ENCODE data around the gene LOC101059915.
"Not testable (repeated sequence)": the region's sequence is repeated elsewhere in the genome, so short reads cannot be mapped to it uniquely, and the experiment has no call there.

The LOC101059915 gene

GRCh38 chrX:71679575-71680207 lies 12.3 kb downstream of the LOC101059915 start:
- Mint-ChIP-seq H3K27me3 (no peaks in the 10 kb centered on the region), H3K36me3 (ENCODE audit: low read depth) (no peaks in the 10 kb centered on the region), H3K9me3 (no peaks in the 10 kb centered on the region), H3K4me3 (no peak overlapping the region), H3K27ac (no peak overlapping the region), H3K4me1 (ENCODE audit: low read depth) (no peaks in the 10 kb centered on the region)
- DNase-seq (no peak), ATAC-seq (ENCODE audit: poor library complexity) (no peak)
- CTCF ChIA-PET: no interaction called here
- POLR2A ChIA-PET: no interaction called here
- no peak for TF ChIP-seq CTCF (IDR thresholded peaks at IDR 0.05)
- Histone ChIP-seq H3K36me3 (ENCODE audit: insufficient read depth, low read length) (no peaks in the 10 kb centered on the region), H3K27ac (ENCODE audit: low read depth in 1 of 2, low read length in 2 of 2) (no peak overlapping the region), H3K9me3 (ENCODE audit: control insufficient read depth in 1 of 2, insufficient read depth in 1 of 2, low read length in 2 of 2) (peaks cover 0 to 6% of the 10 kb centered on the region in 2 experiments), H3K27me3 (ENCODE audit: control insufficient read depth in 1 of 2, insufficient read depth in 2 of 2, low read length in 2 of 2) (no peaks in the 10 kb centered on the region), H3K4me3 (ENCODE audit: low read length) (no peak overlapping the region), H3K4me1 (ENCODE audit: insufficient read depth, low read length) (no peaks in the 10 kb centered on the region)
- intact Hi-C loops (cut with DNase I, micrococcal nuclease): no loop called here

- H3K36me3 Mint-ChIP-seq (ENCODE audit: low read depth); H3K27me3 Mint-ChIP-seq; intact Hi-C loops (cut with DNase I, micrococcal nuclease); H3K27ac Mint-ChIP-seq; POLR2A ChIA-PET; H3K9me3 Mint-ChIP-seq; H3K4me1 Mint-ChIP-seq (ENCODE audit: low read depth); H3K27ac ChIP-seq (ENCODE audit: low read depth in 1 of 2, low read length in 2 of 2); CTCF ChIA-PET; H3K4me3 Mint-ChIP-seq; H3K9me3 ChIP-seq (ENCODE audit: control insufficient read depth in 1 of 2, insufficient read depth in 1 of 2, low read length in 2 of 2); H3K4me1 ChIP-seq (ENCODE audit: insufficient read depth, low read length); H3K36me3 ChIP-seq (ENCODE audit: insufficient read depth, low read length); H3K4me3 ChIP-seq (ENCODE audit: low read length); DNase-seq; H3K27me3 ChIP-seq (ENCODE audit: control insufficient read depth in 1 of 2, insufficient read depth in 2 of 2, low read length in 2 of 2): not testable (repeated sequence)
- ATAC-seq (ENCODE audit: poor library complexity): peak; percentile 40
Observed at GRCh38 chrX:71696641-71697465, 29.5 kb downstream of the LOC101059915 start.

- H3K9me3 ChIP-seq (ENCODE audit: control insufficient read depth in 1 of 2, insufficient read depth in 1 of 2, low read length in 2 of 2); H3K4me3 ChIP-seq (ENCODE audit: low read length); POLR2A ChIA-PET; intact Hi-C loops (cut with DNase I, micrococcal nuclease); H3K36me3 Mint-ChIP-seq (ENCODE audit: low read depth); H3K9me3 Mint-ChIP-seq; H3K27me3 ChIP-seq (ENCODE audit: control insufficient read depth in 1 of 2, insufficient read depth in 2 of 2, low read length in 2 of 2); H3K4me1 Mint-ChIP-seq (ENCODE audit: low read depth); CTCF ChIA-PET; H3K4me3 Mint-ChIP-seq; H3K36me3 ChIP-seq (ENCODE audit: insufficient read depth, low read length); H3K27ac ChIP-seq (ENCODE audit: low read depth in 1 of 2, low read length in 2 of 2); H3K27ac Mint-ChIP-seq; ATAC-seq (ENCODE audit: poor library complexity); DNase-seq; H3K4me1 ChIP-seq (ENCODE audit: insufficient read depth, low read length); H3K27me3 Mint-ChIP-seq: not testable (repeated sequence)
Observed at GRCh38 chrX:71697466-71698298, 30.3 kb downstream of the LOC101059915 start.

GRCh38 chrX:71698299-71699022 lies 31.1 kb downstream of the LOC101059915 start:
- H3K4me1 Mint-ChIP-seq (ENCODE audit: low read depth); CTCF ChIA-PET; H3K27ac ChIP-seq (ENCODE audit: low read depth in 1 of 2, low read length in 2 of 2); H3K4me1 ChIP-seq (ENCODE audit: insufficient read depth, low read length); H3K27me3 ChIP-seq (ENCODE audit: control insufficient read depth in 1 of 2, insufficient read depth in 2 of 2, low read length in 2 of 2); DNase-seq; H3K4me3 ChIP-seq (ENCODE audit: low read length); POLR2A ChIA-PET; intact Hi-C loops (cut with DNase I, micrococcal nuclease); H3K27ac Mint-ChIP-seq; H3K27me3 Mint-ChIP-seq; H3K36me3 ChIP-seq (ENCODE audit: insufficient read depth, low read length); H3K9me3 ChIP-seq (ENCODE audit: control insufficient read depth in 1 of 2, insufficient read depth in 1 of 2, low read length in 2 of 2); H3K9me3 Mint-ChIP-seq; H3K4me3 Mint-ChIP-seq; H3K36me3 Mint-ChIP-seq (ENCODE audit: low read depth): not testable (repeated sequence)
- peak; percentile 79 for ATAC-seq (ENCODE audit: poor library complexity)

GRCh38 chrX:71699023-71699344 lies 31.6 kb downstream of the LOC101059915 start:
- H3K27ac ChIP-seq (ENCODE audit: low read depth in 1 of 2, low read length in 2 of 2); H3K27me3 Mint-ChIP-seq; H3K4me3 Mint-ChIP-seq; H3K36me3 ChIP-seq (ENCODE audit: insufficient read depth, low read length); H3K36me3 Mint-ChIP-seq (ENCODE audit: low read depth); H3K9me3 Mint-ChIP-seq; POLR2A ChIA-PET; CTCF ChIA-PET; ATAC-seq (ENCODE audit: poor library complexity); intact Hi-C loops (cut with DNase I, micrococcal nuclease); H3K4me1 Mint-ChIP-seq (ENCODE audit: low read depth); H3K4me3 ChIP-seq (ENCODE audit: low read length); H3K27ac Mint-ChIP-seq; H3K27me3 ChIP-seq (ENCODE audit: control insufficient read depth in 1 of 2, insufficient read depth in 2 of 2, low read length in 2 of 2); DNase-seq; H3K9me3 ChIP-seq (ENCODE audit: control insufficient read depth in 1 of 2, insufficient read depth in 1 of 2, low read length in 2 of 2); H3K4me1 ChIP-seq (ENCODE audit: insufficient read depth, low read length): not testable (repeated sequence)

- H3K4me3 Mint-ChIP-seq, H3K27ac Mint-ChIP-seq: not testable (repeated sequence)
- peak; percentile 34 for ATAC-seq (ENCODE audit: poor library complexity)
Observed at GRCh38 chrX:71702853-71703252, 35.5 kb downstream of the LOC101059915 start.

More at GRCh38 chrX:71702853-71703252, 35.5 kb downstream of the LOC101059915 start:
- H3K9me3 ChIP-seq (ENCODE audit: control insufficient read depth in 1 of 2, insufficient read depth in 1 of 2, low read length in 2 of 2); DNase-seq; H3K4me1 Mint-ChIP-seq (ENCODE audit: low read depth); H3K27me3 ChIP-seq (ENCODE audit: control insufficient read depth in 1 of 2, insufficient read depth in 2 of 2, low read length in 2 of 2); CTCF ChIA-PET; H3K9me3 Mint-ChIP-seq; H3K4me1 ChIP-seq (ENCODE audit: insufficient read depth, low read length); POLR2A ChIA-PET; H3K36me3 ChIP-seq (ENCODE audit: insufficient read depth, low read length); H3K36me3 Mint-ChIP-seq (ENCODE audit: low read depth); intact Hi-C loops (cut with DNase I, micrococcal nuclease); H3K27ac ChIP-seq (ENCODE audit: low read depth in 1 of 2, low read length in 2 of 2); H3K27me3 Mint-ChIP-seq; H3K4me3 ChIP-seq (ENCODE audit: low read length): not testable (repeated sequence)
